ENCODE measurements around the gene RHOC.
A peak's percentile ranks its signal among the peaks of the same experiment; 100 is the strongest.

Gene RHOC

DNA sequence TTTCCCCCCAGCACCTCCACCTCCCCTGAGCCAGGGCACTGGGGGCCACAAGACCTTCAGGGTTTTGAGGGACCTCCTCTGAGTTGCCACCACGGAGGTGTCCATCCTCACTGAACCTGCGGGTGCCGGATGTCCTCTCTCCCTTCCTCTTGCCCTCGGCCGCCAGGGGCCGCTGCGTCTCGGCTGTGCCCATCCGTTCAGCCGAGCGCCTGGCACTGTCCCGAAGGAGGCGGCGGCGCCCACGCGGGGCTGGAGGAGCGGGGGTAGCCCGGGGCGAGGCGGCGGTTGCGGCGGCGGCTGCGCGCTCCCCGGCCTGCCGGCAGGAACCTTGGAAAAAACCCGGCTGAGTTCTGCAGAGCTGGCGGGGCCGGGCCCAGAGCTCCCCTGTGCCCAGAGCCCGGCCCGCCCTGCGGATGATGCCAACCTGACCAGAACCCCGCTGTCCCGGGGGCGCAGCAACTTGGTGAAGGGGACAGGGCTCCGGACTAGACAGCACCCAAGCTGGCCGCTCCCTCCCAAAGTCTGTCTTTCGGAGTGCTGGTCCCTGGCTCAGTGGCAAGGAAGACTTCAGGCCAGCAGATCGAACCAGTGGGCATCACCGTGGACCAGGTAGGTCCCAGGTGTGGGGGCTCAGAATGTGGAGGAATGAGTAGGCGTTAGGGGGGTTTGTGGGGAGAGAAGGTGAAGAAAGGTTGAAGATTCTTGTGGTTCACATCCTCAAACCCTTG is 11.9 kb upstream of the RHOC start:
- TF ChIP-seq POLR2A (IDR thresholded peaks at IDR 0.05; ENCODE audit: extremely low read depth, insufficient read length) (no peak), MYC (IDR thresholded peaks at IDR 0.05; ENCODE audit: low read depth, low read length) (no peak)
- TF ChIP-seq, protein P1, sequence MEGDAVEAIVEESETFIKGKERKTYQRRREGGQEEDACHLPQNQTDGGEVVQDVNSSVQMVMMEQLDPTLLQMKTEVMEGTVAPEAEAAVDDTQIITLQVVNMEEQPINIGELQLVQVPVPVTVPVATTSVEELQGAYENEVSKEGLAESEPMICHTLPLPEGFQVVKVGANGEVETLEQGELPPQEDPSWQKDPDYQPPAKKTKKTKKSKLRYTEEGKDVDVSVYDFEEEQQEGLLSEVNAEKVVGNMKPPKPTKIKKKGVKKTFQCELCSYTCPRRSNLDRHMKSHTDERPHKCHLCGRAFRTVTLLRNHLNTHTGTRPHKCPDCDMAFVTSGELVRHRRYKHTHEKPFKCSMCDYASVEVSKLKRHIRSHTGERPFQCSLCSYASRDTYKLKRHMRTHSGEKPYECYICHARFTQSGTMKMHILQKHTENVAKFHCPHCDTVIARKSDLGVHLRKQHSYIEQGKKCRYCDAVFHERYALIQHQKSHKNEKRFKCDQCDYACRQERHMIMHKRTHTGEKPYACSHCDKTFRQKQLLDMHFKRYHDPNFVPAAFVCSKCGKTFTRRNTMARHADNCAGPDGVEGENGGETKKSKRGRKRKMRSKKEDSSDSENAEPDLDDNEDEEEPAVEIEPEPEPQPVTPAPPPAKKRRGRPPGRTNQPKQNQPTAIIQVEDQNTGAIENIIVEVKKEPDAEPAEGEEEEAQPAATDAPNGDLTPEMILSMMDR (IDR thresholded peaks at IDR 0.05; ENCODE audit: low read depth, low read length): peak; percentile 76
- TF ChIP-seq, protein P2, sequence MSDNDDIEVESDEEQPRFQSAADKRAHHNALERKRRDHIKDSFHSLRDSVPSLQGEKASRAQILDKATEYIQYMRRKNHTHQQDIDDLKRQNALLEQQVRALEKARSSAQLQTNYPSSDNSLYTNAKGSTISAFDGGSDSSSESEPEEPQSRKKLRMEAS (IDR thresholded peaks at IDR 0.05; ENCODE audit: low read depth, low read length): no peak
- peak; percentile 70 for DNase-seq (ENCODE audit: low read depth)
- H3K4me3 ChIP-seq (ENCODE audit: low read depth, low read length): no peak overlapping the region

DNA sequence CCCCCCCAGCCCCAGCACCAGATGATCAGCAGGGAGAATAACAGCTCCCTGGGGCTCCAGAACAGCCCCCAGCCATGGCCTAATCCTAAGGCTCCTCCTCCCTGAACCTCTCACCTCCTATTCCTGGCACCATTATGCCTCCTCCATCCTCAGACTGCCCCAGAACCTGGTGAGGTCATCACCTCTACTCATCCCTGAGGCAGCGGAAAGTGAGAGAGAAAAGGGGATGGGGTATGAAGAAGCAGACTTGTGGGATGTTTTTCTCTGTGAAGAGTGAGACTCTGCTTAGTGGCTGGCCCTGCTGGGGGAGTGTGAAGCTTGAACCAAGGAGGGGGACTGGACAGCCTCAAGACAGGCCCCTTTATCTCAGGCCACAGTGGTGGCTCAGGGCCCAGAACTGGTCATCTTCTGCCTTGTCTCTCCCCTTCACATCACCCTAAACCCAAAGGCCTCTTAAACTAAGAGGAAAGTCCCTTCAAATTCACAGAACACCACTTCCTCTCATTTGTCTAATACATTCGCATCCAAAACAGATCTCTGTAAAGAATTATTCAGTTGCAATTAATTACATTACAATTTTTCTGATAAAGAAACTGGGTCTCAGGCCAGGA is 10.4 kb upstream of the RHOC start:
- no peak overlapping the region for H3K4me3 ChIP-seq (ENCODE audit: low read depth, low read length)
- DNase-seq (ENCODE audit: low read depth): no peak
- no peak for TF ChIP-seq MYC (IDR thresholded peaks at IDR 0.05; ENCODE audit: low read depth, low read length)
- TF ChIP-seq, protein P2 (IDR thresholded peaks at IDR 0.05; ENCODE audit: low read depth, low read length): no peak

DNA sequence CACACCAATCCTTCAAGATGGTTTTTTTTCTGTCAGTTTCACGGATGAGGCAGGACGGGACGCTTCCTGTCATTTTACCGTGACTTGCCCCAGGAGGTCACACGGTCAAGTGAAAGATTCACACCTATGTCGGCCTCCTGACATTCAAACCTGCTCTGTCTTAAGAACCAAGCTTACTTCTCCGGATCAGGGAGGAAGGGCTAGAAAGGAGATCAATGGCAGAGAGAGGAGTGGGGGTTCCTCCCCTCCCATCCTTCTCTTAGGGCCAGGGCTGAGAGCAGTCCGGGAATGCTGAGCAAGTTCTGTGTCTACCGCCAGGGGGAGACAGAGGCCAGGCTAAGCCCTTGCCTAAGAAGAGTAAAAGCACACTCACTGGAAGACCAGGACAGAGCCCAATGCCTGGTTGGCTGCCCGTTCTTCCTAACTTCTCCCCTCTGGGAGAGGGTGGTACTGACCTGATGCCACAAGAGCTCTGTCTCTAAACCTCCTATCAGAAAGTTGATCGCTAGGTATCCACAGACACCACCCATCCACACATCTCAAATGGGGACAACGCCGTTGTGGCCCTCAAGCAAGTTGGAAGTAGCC is 9.3 kb upstream of the RHOC start:
- peak overlapping the region; percentile 51 for H3K4me3 ChIP-seq (ENCODE audit: low read depth, low read length)
- TF ChIP-seq, protein P2 (IDR thresholded peaks at IDR 0.05; ENCODE audit: low read depth, low read length): no peak
- TF ChIP-seq, protein P1 (IDR thresholded peaks at IDR 0.05; ENCODE audit: low read depth, low read length): peak; percentile 89

DNA sequence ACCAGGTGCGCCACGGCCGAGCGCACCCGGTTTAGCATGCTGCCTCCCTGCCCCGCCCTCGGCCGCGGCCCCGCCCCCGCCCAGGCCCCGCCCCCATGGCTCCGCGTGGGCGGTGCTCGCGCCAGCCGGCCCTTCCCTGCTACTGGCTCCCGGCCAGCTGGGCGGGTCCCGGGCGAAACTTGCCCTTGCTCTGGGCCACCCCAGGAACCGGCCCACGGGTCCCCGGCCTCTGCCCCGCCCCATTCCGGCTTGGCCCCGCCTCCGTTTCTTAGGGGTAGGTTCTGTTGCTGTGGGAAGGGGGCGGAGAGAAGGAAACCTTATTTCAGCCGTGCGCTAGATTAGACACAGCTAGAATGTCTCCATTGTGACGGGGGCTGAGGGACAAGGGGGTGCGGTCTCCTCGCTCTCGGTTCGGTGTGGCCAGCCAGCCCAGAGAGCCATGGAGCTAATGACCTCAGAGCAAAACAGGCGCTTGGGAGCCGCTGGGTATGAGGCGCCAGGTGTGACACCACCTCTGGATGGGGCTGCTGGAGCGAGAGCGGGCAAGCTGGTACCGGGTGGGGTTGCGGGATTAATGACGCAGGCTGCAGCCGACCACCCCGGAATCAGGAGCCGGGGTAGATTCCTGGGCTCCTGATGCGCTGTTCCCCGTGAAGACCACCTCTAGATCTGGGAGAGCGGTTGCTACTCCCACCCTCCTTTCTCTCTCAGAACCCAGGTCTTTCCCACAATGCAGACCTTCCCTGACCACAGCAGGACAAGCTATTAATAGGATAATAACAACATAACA is 8.5 kb upstream of the RHOC start, which contains the start of gene PPM1J:
Gene PPM1J, minus strand, starts transcription at position 69 of the 790 bp plus-strand sequence. Its CDS starts 31 bp downstream, at position 38.
- H3K4me3 ChIP-seq (ENCODE audit: low read depth, low read length): peak within 1 kb of the TSS; percentile 51
- TF ChIP-seq, protein P2 (IDR thresholded peaks at IDR 0.05; ENCODE audit: low read depth, low read length): no peak; the same call in 1 of the 2 replicates
- TF ChIP-seq MYC (IDR thresholded peaks at IDR 0.05; ENCODE audit: low read depth, low read length) (no peak), POLR2A (IDR thresholded peaks at IDR 0.05; ENCODE audit: extremely low read depth, insufficient read length) (no peak)
- TF ChIP-seq, protein P1 (IDR thresholded peaks at IDR 0.05; ENCODE audit: low read depth, low read length): no peak
- DNase-seq (ENCODE audit: low read depth): peak; percentile 93

More for the DNA sequence above, 9.3 kb upstream of the RHOC start:
- DNase-seq (ENCODE audit: low read depth): peak; percentile 85

DNA sequence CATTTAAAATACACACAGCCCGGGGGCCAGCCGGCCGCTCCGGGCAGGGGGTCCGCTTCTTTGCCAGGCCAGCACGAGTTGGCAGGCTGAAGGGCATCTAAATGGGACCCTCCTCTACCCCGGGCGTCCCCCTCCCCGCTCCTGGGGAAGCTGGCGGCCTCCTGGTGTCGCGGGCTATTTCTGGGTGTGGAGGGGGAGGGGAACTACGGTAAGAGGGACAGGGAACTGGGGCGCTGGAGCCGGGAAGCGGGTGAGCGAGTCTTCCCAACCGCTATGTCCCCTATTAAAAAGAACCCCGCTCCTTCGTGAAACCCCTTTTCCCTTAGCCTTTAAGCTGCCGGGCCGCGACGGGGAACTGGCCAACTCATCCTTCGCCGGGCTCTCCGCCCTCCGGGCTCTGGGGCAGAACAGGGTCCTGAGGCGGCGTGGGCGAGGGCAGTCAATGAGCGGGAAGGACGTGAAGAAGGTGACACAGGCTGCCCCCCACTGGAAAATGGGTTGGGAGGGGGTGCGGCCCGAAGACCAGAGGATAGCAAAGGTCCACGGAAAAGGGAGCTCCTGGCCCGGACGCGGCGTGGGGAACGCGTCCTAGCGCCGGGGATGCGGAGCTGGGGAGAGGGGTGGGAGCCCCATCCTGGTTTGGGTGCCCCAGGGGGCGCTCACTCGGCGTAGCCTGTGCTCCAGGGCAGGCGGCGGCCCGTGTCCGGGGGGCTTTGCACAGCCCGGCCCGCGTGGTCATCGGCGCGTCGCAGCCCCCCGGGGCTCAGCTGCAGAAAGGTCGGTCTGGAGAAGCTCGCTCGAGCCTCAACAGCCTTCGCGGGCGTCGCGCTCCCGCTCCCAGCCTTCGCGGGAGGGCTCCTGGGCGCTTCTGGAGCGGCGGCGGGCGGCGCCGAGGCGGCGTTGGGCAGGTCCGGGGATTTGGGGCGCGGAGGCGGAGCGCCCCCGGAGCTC is 7.7 kb upstream of the RHOC start:
- peak; percentile 25 for DNase-seq (ENCODE audit: low read depth)
- no peak overlapping the region for H3K4me3 ChIP-seq (ENCODE audit: low read depth, low read length)
- TF ChIP-seq POLR2A (IDR thresholded peaks at IDR 0.05; ENCODE audit: extremely low read depth, insufficient read length) (no peak), MYC (IDR thresholded peaks at IDR 0.05; ENCODE audit: low read depth, low read length) (no peak)
- TF ChIP-seq, protein P2 (IDR thresholded peaks at IDR 0.05; ENCODE audit: low read depth, low read length): no peak
- TF ChIP-seq, protein P1 (IDR thresholded peaks at IDR 0.05; ENCODE audit: low read depth, low read length): no peak

Data from NB4 (cell line).